GM12891 (cell line): ENCODE data around the gene IQCK.

Source experiments
- PAX5 ChIP-seq: IDR thresholded peaks from 2 replicates; pipeline ENCODE4 v1.6.1; 2011; ENCODE audit warnings: low read length, moderate library complexity, mild to moderate bottlenecking; ENCODE audit not compliant: insufficient read depth, severe bottlenecking
- POLR2A ChIP-seq: IDR thresholded peaks from 2 replicates; pipeline ENCODE4 v1.6.1; 2011; ENCODE audit warnings: low read depth, low read length, control low read depth
- POLR2AphosphoS5 ChIP-seq: IDR thresholded peaks from 2 replicates; pipeline ENCODE4 v1.6.1; 2011; ENCODE audit warnings: low read depth, low read length, control low read depth

- TF ChIP-seq POLR2AphosphoS5 (no peak), POLR2A (no peak), PAX5 (no peak)
Measured at GRCh38 chr16:19696328-19696727, 21.7 kb upstream of the IQCK start.
